Stimulated activated CD4-positive, alpha-beta T cell treated with anti-CD3 and anti-CD28 coated beads, Interleukin-4, amount 100 ng/mL, for 48 hours (primary cell): ENCODE data around the gene GNE.
"Not testable (repeated sequence)": the region's sequence is repeated elsewhere in the genome, so short reads cannot be mapped to it uniquely, and the experiment has no call there.

Source experiments
- DNase-seq, 2 donors: peaks; one replicate each; pipeline ENCODE4 v3.0.0-alpha.2; 2020; ENCODE audit warnings: low read depth in 2 of 2

Gene GNE

DNA sequence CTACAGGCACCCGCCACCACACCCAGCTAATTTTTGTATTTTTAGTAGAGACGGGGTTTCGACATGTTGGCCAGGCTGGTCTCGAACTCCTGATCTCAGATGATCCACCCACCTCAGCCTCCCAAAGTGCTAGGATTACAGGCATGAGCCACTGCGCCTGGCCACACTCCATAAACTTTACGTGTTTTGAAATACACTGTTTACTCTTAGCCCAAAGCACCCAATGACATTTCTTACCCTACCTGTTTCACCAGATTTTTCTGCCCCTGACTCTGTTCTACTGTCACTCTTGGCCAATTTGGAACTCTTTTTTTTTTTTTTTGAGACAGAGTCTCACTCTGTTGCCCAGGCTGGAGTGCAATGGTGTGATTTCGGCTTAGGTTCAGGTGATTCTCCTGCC, 15.1 kb upstream of the GNE start:
- not testable (repeated sequence) for DNase-seq

DNA sequence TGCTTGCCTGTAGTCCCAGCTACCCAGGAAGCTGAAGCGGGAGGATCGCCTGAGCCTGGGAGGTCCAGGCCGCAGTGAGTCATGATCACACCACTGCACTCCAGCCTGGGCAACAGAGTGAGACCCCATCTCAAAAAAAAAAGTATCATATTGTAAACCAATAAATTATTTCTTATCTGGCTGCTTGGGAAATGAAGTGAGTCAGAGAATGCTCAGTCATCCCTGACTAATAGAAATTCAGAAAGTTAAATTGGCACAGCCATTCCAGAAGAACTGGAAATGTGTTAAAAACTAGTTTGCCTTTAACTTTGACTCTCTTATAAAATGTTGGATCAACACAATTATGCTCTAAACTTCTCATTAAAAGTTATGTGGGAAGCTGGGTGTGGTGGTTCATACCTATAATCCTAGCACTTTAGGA, 9.8 kb upstream of the GNE start:
- DNase-seq = no peak

GRCh38 chr9:36264896-36265295, 6.6 kb upstream of the GNE start:
- DNase-seq = no peak

DNA sequence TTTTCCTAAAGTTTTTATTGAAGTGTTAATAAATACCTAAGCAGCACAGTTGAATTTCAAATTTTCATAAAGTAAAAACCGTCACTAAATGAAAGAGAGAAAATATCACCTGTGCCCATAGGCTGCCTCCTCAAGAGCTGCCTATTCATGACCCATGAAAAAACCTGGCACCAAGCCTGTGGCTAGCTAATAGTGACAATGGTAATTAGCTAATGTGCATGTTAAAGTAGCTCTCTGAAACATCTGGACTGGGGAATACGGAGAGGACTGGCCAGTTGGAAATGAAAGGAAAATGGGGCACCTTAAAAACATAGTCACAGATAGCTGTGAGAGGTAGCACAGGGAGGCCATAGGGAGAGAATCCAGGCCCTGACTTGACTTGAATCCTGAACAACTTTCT, 5.4 kb upstream of the GNE start:
- DNase-seq = no peak

- no peak for DNase-seq
Measured at GRCh38 chr9:36258996-36259533, 817 bp upstream of the GNE start.

DNA sequence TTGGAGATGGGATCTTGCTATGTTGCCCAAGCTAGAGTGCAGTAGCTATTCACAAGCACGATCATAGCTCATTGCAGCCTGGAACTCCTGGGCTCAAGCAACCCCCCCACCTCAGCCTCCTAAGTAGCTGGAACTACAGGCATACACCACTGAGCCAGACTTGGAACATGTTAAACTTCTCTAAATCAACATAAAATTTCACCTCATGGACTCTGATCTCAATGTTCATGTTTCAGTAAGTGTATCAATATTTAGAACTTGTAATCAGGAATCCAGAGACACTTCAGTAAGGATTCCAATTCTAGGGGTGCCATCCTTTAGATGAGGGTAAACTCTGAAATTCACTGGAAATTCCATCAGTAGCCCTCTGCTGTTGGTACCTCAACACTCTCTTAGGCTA, 6.8 kb downstream of the GNE start:
- no peak for DNase-seq

GRCh38 chr9:36250079-36250478, 8.2 kb downstream of the GNE start:
- no peak for DNase-seq

DNA sequence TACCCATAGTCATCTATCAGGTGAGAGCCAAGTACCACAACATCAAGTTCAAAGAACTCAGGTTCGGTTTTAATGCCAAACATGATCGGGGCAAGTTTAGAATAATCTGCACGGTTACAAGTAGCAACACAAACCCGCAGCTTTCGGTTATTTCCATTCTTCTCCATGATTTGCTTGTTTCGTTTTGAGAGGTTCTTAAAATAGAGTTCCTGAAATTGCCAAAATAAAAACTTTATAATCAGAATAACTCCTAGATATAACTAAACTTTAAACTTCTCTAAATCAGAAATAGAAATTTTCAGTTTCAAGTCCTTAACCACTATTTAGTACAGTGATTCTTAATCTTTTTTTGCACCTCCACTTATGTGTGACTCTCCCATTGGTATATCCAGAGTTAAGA, 9.1 kb downstream of the GNE start:
- no peak for DNase-seq

- DNase-seq = not testable (repeated sequence)
Measured at GRCh38 chr9:36248061-36248460, 10.2 kb downstream of the GNE start.

DNA sequence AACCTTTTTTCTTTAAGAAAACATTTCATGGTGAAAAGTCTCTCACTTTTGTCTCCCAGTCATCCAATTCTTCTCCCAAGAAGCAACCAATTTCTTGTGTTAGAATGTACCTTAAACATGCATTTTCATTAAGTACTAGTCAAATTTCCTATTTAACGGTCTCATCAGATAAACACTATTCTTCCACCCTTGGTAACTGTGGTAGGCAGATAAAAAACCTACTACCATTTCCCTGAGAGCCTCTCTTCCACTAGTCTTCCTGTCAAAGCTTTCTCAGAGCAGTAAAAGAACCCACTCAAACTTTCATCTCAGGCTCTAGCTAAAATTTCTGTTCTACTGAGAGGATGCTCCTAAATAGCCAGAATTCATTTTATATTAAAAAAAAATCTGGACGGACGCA, 10.9 kb downstream of the GNE start:
- no peak for DNase-seq

- DNase-seq = no peak
Measured at GRCh38 chr9:36245906-36246305, 12.3 kb downstream of the GNE start.

GRCh38 chr9:36239675-36240074, 18.6 kb downstream of the GNE start:
- not testable (repeated sequence) for DNase-seq

DNA sequence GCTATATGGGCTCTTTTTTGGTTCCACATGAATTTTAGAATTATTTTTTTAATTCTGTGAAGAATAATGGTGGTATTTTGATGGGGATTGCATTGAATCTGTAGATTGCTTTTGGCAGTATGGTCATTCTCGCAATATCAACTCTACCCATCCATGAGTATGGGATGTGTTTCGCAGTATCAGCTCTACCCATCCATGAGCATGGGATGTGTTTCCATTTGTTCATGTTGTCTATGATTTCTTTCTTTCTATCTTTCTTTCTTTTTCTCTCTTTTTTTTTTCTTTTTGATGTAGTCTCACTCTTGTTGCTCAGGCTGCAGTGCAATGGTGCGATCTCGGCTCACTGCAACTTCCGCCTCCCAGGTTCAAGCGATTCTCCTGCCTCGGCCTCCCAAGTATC, 19.0 kb downstream of the GNE start:
- DNase-seq = not testable (repeated sequence)

- no peak for DNase-seq
Measured at GRCh38 chr9:36237230-36237629, 21.0 kb downstream of the GNE start.

DNA sequence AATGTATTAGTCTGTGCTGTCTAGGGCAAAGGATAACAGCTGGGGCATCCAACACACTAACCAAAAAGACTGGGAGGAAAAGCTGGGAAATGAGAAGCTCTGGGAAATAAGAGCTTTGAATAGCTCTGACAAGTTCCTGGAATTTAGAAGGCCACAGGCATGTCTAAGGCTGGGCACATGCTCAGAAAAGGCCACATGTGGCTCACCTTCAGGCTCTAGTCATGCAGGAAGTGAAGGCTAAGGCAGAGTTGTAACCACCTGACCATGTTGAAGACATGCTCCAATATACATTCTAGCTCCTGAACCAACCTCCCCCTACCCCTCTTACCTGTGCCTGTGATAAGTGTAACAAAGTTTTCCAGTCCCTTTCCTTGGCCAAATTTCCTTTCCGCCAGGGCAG, 35.8 kb downstream of the GNE start:
- DNase-seq = no peak

GRCh38 chr9:36221667-36222066, 36.6 kb downstream of the GNE start:
- no peak for DNase-seq

DNA sequence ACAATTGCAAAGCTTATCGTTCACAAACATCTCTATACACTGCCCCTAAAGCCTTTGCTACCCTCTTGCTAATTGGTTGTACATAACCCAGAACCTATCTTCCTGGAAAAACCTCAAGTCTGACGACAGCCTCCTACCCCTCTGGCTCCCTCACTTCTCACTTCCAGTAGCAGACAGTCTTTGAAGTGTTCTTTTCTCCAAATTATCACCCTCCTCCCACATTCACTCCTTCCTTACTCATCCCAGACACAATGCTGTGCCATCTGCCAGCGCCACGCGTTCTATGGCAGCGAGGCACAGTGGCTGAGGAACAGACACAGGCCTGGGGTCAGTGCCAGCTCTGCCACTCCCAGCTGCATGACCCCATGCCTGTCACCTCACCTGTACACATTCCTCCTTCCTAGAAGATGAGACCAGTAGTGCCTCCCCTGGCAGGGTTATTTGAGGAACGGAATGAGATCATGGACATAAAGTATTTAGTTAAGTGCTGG, 39.8 kb downstream of the GNE start:
- DNase-seq = no peak

- no peak for DNase-seq
Measured at GRCh38 chr9:36218011-36218410, 40.2 kb downstream of the GNE start.

DNA sequence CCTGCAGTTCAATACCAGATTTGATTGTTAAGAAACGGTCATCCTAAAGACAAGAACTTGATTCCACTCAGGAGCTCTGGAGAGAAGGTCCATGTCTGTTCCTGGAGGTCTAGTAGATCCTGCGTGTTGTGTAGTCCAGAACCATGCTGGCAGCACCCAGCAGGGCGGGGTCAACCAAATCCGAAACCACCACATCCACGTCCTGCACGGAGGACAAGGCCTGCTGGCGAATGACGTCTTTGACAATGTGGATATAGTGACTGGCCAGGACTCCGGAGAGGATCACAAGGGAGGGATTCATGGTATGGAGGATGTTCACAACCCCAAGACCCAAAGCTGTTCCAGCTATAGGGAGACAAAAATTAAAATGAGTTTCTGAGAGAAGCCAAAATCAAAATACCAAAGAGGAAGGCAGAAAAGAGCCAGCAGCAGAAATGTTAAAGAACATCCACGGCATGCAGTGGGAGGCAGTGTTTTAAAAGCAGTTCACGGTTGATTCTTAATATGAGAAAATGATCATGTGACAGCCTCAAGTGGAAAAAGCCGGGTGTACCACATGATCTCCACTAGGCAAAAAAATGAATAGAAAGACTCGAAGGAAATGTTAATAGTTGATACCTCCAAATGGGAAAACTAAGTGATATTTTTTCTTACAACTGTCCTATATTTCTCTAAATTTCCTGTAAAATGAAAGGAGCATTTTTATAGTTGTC, 40.8 kb downstream of the GNE start:
- DNase-seq = no peak

GRCh38 chr9:36214571-36214970, 43.7 kb downstream of the GNE start:
- no peak for DNase-seq

DNA sequence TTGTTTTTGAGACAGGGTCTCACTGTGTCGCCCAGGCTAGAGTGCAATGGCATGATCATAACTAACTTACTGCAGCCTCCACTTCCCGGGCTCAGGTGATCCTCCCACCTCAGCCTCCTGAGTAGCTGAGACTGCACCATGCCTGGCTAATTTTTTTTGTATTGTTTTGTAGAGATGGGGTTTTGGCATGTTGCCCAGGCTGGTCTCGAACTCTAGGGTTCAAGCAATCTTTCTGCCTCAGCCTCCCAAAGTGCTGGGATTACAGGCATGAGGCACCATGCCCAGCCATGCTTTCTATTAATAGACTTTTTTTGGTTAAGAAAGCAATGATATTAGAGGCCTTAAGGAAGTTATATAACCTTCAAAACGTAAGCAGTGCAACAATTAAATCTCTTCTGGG, 44.3 kb downstream of the GNE start:
- no peak for DNase-seq

DNA sequence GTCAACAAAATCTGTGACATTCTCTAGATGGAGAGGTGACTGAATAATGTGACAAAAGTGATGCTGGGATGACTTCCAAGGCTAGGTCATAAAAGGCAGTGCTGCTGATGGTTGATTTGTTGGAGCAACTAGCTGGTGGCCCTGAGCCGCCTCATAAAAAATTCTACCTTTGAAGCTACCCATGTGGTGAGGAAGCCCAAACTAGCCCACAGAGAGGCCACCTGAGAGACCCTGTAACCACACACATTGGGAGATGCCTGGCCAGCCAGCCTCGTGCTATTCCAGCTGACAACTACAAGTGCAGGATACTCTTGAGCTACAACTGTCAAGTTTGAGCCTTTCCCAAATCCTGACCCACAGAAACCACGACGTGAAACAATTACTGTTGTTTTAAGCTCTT, 44.9 kb downstream of the GNE start:
- no peak for DNase-seq

- DNase-seq = no peak
Measured at GRCh38 chr9:36211510-36211909, 46.7 kb downstream of the GNE start.

- no peak for DNase-seq
Measured at GRCh38 chr9:36210722-36211121, 47.5 kb downstream of the GNE start.
